PFSK-1 (cell line): ENCODE results near the gene TATDN3.

Experiments
- FOXP2 ChIP-seq: optimal IDR thresholded peaks from 2 replicates; pipeline ENCODE3; 2011; ENCODE audit warnings: borderline replicate concordance, control low read depth, inconsistent platforms; ENCODE audit not compliant: insufficient read depth; ENCODE audit errors: extremely low read length, extremely low read depth
- POLR2AphosphoS5 ChIP-seq: IDR thresholded peaks from 2 replicates; pipeline ENCODE4 v1.6.1; 2012; ENCODE audit warnings: low read depth, mild to moderate bottlenecking, control low read depth, low read length, moderate library complexity
- REST ChIP-seq, 2 experiments: IDR thresholded peaks; 2 replicates each; pipeline versions ENCODE4 v1.6.1 to v1.8.0; 2011 to 2012; ENCODE audit warnings: low read depth in 2 of 2, low read length in 2 of 2, control low read depth in 1 of 2, inconsistent platforms in 1 of 2, mild to moderate bottlenecking in 1 of 2, moderate library complexity in 1 of 2; ENCODE audit not compliant: insufficient read depth in 1 of 2
- SIN3A ChIP-seq: IDR thresholded peaks from 2 replicates; pipeline ENCODE4 v1.6.1; 2012; ENCODE audit warnings: mild to moderate bottlenecking, low read length, moderate library complexity, borderline replicate concordance; ENCODE audit not compliant: insufficient read depth
- TAF1 ChIP-seq: IDR thresholded peaks from 2 replicates; pipeline ENCODE4 v1.6.1; 2012; ENCODE audit warnings: low read length, control low read depth, borderline replicate concordance; ENCODE audit not compliant: insufficient read depth

TATDN3 gene

GRCh38 chr1:212774584-212774983, 17.1 kb upstream of the TATDN3 start:
- TF ChIP-seq TAF1 (no peak), FOXP2 (no peak), REST (IDR thresholded peaks at IDR 0.05; ENCODE audit: insufficient read depth in 1 of 2, low read depth in 2 of 2, low read length in 2 of 2) (no peak), SIN3A (no peak), POLR2AphosphoS5 (no peak)

- TF ChIP-seq TAF1 (no peak), SIN3A (no peak), FOXP2 (no peak), REST (IDR thresholded peaks at IDR 0.05; ENCODE audit: insufficient read depth in 1 of 2, low read depth in 2 of 2, low read length in 2 of 2) (no peak), POLR2AphosphoS5 (no peak)
Observed at GRCh38 chr1:212775241-212775640, 16.5 kb upstream of the TATDN3 start.

GRCh38 chr1:212777151-212777550, 14.5 kb upstream of the TATDN3 start:
- TF ChIP-seq SIN3A (no peak), REST (IDR thresholded peaks at IDR 0.05; ENCODE audit: insufficient read depth in 1 of 2, low read depth in 2 of 2, low read length in 2 of 2) (no peak), POLR2AphosphoS5 (no peak), TAF1 (no peak), FOXP2 (no peak)

GRCh38 chr1:212780759-212781158, 10.9 kb upstream of the TATDN3 start:
- no peak for TF ChIP-seq TAF1
- no peak for TF ChIP-seq POLR2AphosphoS5
- TF ChIP-seq REST (IDR thresholded peaks at IDR 0.05; ENCODE audit: insufficient read depth in 1 of 2, low read depth in 2 of 2, low read length in 2 of 2) = no peak
- no peak for TF ChIP-seq FOXP2
- no peak for TF ChIP-seq SIN3A

GRCh38 chr1:212781225-212781624, 10.5 kb upstream of the TATDN3 start:
- TF ChIP-seq REST (IDR thresholded peaks at IDR 0.05; ENCODE audit: insufficient read depth in 1 of 2, low read depth in 2 of 2, low read length in 2 of 2) = no peak
